A549 treated with AZD9567 at 1 μM for 4 hours (cell line): ENCODE data around the gene SLAMF6. TPM values are rescaled to one million over a fixed set of nuclear protein-coding genes. Genes with fewer than 3 reads are reported as not detected.

Experiments used
- total RNA-seq: library from RNA; stranded (reverse); fragments of 200-300 nt; extraction: Qiagen RNA extraction; gene quantifications from 5 replicates; pipeline ENCODE4 v1.2.3, GENCODE V29; 2022; ENCODE audit not compliant: insufficient read depth

Gene SLAMF6
- not detected in 5 replicates for total RNA-seq

GRCh38 chr1:160522622-160523345, at the start of gene SLAMF6:
Gene SLAMF6, minus strand, starts transcription at chr1:160523255. Its CDS starts 63 bp downstream, at chr1:160523192.

Other genes starting within 250 kb of the SLAMF6 start
- gene PEX19, start 238.1 kb downstream of the SLAMF6 start, total RNA-seq: 20.8 to 25.0 TPM (median 23.5 TPM) in 5 replicates
- 78.7 to 86.5 TPM (median 79.8 TPM) in 5 replicates for gene COPA, start 180.0 kb downstream of the SLAMF6 start, total RNA-seq
- 42.2 to 55.3 TPM (median 45.3 TPM) in 5 replicates for gene NCSTN, start 179.9 kb downstream of the SLAMF6 start, total RNA-seq
- 0.39 to 0.85 TPM (median 0.50 TPM) in 4 of 5 replicates, not detected in the other for gene NHLH1, start 156.2 kb downstream of the SLAMF6 start, total RNA-seq
- 0.45 to 0.94 TPM (median 0.55 TPM) in 5 replicates for gene VANGL2, start 122.7 kb downstream of the SLAMF6 start, total RNA-seq
- gene CD84, start 56.2 kb upstream of the SLAMF6 start, total RNA-seq: not detected in 5 replicates
- gene SLAMF1, start 123.8 kb upstream of the SLAMF6 start, total RNA-seq: not detected in 5 replicates
- not detected in 5 replicates for gene CD48, start 188.6 kb upstream of the SLAMF6 start, total RNA-seq
- 1.2 to 3.1 TPM (median 1.8 TPM) in 5 replicates for gene SLAMF7, start 216.0 kb upstream of the SLAMF6 start, total RNA-seq